Coronary artery (tissue), 2 donors: ENCODE results near the gene FBXL13.

Source experiments
- DNase-seq: peaks from one replicate; pipeline ENCODE4 v3.0.0-alpha.2; 2017; ENCODE audit warnings: low spot score
- H3K27ac ChIP-seq, 2 donors: fragments of 200-600 bp; sonication (generic); one replicate each; pipeline ENCODE4 v1.5.1; 2016 to 2019
- H3K4me3 ChIP-seq: fragments of 200-600 bp; sonication (generic); 2 replicates; pipeline ENCODE4 v1.5.1; 2016; ENCODE audit warnings: mild to moderate bottlenecking, moderate library complexity
- CTCF ChIP-seq: fragments of 200-600 bp; sonication (generic); IDR thresholded peaks from one replicate; pipeline ENCODE4 v1.5.1; 2019; ENCODE audit warnings: antibody characterized with exemption

The FBXL13 gene

GRCh38 chr7:102828286-102828685, 246.3 kb downstream of the FBXL13 start:
- DNase-seq: no peak
- H3K27ac ChIP-seq: no peak overlapping the region
- TF ChIP-seq CTCF: no peak
- H3K4me3 ChIP-seq: no peak overlapping the region

DNA sequence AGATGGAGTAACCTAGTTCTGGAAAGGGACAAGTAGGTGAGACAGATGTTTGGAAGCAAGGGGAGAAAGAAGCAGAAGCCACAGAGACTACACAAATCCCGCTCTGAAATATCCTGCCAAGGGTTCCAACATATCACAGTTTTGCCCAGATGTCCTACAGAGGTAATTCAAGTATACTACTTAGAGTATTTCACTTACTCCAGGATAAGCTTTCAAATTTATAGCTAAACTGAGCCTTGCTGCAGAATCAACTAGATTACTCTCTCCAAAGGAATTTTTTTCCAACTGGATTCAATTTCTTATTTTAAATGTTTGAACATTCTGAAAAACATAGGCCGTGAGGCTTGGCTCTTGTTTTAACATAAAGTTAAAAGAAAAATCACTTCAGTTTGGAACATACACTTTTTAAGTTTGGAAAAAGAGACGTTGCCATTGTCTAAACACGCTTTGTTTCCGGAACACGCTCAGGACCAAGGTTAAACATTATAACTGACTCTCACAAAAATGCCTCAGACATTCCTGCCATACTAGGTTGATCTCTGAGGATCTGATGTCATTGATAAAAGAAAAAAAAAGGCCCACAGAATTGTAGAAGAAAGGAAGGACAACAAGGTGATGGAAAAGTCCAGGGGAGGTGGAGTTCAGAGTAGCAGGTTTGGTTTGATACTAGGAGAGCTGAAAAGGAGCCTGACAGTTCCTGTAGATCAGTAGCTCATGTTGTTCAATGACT, 251.0 kb downstream of the FBXL13 start:
- H3K27ac ChIP-seq: no peak overlapping the region
- no peak overlapping the region for H3K4me3 ChIP-seq
- no peak for TF ChIP-seq CTCF
- DNase-seq: no peak

DNA sequence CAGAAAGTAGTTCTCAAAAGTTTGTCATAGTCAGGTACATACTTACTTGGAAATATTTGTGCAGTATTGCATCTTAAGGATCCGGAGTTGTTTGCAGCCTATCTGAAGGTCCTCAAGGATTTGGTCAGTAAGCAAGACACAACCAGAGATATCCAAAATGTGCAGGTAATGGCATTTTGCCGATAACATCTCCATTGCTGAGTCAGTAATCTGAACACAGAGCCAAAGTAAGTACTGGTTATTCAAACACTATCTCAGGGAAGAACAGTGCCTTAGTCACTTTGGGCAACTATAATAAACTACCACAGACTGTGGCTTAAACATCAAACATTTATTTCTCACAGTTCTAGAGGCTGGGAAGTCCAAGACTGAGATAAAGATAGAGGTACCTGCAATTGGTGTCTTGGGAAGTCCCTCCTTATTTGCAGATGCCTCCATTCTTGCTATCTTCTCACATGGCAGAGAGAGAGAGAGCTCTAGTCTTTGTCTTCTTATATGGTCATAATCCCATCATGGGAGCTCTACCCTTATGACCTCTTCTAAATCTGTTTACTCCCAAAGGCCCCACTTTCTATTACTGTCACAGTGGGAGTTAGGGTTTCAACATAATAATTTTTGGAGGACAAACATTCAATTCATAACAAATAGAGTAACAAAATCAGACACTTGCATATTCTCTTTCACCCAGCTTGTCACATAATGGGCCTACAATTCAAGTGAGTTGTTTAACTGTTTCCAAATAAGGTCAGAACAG, 252.4 kb downstream of the FBXL13 start:
- H3K27ac ChIP-seq: no peak overlapping the region
- no peak for TF ChIP-seq CTCF
- DNase-seq: no peak
- no peak overlapping the region for H3K4me3 ChIP-seq

DNA sequence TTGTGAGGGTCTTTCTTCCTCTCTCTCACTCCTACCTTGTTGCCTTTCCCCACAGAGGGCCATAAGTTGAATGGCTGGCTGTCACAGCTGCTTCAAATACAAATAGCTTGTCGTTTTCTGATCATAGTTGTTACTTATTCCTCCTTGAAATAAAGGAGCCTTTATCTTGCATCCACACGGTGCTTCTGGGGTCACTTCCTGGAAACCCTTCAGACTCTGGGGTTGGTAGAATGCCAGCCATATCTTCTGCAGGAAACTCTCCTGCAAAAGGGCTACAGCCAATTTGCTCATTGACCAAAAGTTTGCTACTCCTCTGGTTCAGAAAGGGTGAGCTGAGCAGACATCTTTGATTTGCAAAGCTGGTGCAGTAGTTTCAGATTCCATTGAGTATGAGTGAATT, 255.4 kb downstream of the FBXL13 start:
- no peak for DNase-seq
- no peak for TF ChIP-seq CTCF
- H3K4me3 ChIP-seq: no peak overlapping the region
- no peak overlapping the region for H3K27ac ChIP-seq

DNA sequence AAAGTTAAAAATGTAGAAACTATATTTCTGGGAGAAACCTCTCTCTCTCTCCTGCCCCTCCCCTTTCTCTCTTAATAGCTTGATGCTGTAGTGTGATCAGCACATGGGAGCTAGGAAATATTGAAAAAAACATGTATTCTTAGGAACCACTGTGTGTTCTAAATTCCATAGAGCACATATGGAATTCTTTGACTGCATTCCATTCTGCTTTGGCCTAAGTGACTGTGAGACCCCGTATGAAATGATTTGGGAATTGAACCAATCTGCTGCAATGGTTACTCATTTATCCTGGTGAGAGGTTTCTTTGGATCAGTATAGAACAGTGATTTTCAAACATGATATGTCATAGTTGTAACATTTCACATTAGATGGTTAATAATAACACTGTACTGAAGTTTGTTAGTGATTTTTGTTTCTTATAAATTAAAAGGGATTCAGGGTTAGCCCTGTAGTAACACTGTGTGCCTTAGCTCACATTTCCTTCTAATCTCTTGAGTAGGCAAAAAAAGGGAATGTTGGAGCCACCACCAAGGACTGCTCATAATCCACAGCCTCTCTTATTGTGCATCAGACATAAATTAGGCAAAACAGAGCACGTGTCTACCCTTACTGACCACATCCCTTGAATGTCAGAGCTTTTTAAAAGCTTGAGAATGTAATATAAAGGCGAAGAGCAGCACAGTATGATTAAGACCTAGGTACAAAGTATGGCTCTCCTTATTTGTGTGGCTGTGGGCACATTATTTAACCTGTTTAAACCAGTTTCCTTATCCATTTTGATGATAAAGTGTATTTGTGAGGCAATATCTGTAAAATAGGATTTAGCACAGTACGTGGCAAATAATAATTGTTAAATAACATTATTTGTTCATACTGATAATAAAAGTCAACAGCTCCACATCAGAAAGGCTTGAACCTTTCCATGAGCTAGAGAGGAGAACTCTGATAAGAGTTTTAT, 256.7 kb downstream of the FBXL13 start:
- DNase-seq: no peak
- Histone ChIP-seq H3K4me3 (no peak overlapping the region), H3K27ac (no peak overlapping the region)
- no peak for TF ChIP-seq CTCF

DNA sequence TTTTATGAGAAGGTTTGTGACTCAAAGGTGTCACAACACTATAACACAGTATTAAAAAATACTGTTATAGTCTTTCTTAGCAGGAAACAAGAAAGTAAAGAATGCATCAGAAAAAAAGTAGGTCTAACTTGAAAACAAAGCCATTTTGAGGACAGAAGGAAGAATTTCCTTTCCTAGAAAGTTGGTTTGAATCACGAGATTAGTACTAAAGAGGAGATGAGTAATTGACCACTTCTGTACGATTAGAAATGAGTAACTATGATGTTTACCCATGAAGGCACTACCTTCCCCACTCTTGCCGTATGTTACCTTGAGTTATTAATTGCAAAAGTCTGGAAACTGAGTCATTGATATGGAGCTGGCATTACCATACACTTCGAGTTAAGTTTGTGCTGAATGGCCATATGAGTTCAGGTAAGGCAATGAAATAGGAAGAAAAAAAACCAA, 260.5 kb downstream of the FBXL13 start:
- TF ChIP-seq CTCF: no peak
- no peak overlapping the region for H3K4me3 ChIP-seq
- no peak overlapping the region for H3K27ac ChIP-seq
- no peak for DNase-seq
